NCI-H345 (cell line): ENCODE measurements around the gene SLIT1.

ENCODE experiments used
- DNase-seq: peaks from one replicate; lab custom pipeline; 2025; lab: John Stamatoyannopoulos, UW

SLIT1 gene

GRCh38 chr10:96971324-96971723 lies 214.4 kb downstream of the SLIT1 start:
- no peak for DNase-seq

DNA sequence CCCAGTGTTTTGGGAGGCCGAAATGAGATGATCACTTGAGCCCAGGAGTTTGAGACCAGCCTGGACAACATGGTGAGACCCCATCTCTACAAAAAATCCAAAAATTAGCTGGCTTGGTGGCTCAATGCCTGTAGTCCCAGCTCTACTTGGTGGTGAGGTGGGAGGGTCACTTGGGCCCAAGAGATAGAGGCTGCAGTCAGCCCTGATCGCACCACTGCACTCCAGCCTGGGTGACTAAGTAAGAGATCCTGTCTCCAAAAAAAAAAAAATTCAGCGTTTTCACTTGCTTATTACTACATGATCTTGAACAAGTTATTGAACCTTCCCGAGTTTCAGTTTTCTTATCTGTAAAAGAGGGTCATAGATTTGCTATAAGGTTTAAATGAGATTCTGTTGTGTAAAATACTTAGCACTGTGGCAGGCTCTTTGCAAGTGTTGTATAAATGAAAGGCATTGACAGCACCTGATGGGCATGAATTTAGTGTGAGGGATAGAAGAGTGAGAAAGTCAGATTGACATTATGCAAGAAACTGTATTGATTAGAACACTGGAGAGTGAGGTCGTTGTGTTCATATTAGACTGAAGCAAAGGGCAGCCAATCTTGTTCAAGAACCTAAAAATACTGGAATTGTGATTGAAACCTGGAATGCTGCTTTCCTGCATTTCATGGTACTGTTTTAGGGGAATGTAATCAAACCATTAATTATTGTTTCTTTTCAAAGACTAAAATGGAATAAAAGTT lies 216.9 kb downstream of the SLIT1 start:
- no peak for DNase-seq

- no peak for DNase-seq
Measured at GRCh38 chr10:96967847-96968246, 217.9 kb downstream of the SLIT1 start.

DNA sequence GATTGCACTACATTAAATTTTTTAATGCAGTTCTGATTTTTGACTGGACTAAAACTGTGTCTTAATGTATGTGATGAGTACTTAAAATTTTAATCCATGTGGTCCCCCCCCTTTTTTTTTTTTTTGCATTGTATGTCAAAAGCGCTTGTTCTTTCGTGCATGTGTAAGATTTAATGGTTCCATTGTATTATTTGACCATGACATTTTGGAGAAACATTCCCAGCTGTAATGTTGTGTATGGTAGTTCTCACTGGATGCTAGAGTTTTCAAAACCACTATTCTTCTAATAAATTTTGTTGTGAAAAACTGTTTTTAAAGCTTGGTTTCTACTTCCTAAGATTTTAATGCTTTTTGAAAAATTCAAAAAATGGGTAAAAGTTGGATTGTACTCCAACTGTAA lies 221.6 kb downstream of the SLIT1 start:
- no peak for DNase-seq

- DNase-seq: no peak
Measured at GRCh38 chr10:96960872-96961271, 224.9 kb downstream of the SLIT1 start.

DNA sequence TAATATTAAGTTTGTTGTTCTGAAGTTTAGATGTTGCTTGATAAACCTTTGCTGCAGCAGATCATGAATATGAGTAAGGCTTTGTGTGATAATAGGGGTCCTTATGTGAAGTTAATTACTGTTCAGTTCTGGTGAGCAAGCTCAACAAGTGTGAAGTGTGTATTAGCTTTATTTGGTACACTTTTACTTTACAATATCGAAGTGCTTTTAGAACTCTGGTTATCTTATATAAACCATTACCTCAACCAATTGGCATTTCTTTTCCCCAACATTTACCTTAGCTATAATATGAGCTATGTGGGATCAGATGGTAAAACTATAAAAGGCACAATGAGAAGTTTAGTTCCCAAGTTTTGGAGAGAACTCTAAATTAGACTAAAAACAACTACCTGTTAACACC lies 226.0 kb downstream of the SLIT1 start:
- no peak for DNase-seq

DNA sequence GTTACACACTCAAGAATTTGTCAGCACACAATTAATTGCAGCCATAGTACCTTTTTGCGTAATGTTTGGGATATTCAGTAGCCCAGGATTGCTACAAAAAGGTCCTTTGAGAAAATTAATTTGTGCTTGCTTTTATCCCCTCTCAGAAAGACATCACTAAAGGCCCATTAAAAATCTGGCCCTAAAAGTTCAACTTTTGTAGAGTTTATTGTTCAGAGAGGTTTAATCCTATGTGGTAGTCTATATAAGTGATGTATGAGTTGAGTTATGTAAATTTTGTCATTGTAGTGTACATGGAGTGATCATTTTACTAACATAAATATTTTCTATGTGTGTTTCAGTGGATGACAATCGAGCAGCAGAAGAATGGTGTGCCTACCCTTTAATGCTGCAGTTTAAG lies 227.7 kb downstream of the SLIT1 start:
- DNase-seq: no peak

DNA sequence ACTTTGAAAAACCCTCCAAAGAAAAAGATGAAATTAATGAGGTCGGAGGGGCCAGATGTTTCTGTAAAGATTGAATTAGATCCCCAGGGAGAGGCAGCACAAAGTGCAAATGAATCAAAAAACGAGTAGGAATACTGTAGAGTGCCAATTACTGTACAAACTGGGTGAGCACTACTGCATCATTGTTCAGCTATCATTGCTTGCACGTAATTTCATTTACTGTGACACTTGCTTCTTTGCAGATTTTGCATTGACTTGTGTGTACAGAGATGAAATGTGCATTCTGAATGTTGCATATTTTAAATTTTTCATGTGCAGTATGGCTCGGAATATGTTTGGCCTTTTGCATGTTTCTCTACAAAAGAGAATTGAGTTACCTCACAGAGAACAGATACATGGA lies 230.0 kb downstream of the SLIT1 start:
- DNase-seq: no peak

DNA sequence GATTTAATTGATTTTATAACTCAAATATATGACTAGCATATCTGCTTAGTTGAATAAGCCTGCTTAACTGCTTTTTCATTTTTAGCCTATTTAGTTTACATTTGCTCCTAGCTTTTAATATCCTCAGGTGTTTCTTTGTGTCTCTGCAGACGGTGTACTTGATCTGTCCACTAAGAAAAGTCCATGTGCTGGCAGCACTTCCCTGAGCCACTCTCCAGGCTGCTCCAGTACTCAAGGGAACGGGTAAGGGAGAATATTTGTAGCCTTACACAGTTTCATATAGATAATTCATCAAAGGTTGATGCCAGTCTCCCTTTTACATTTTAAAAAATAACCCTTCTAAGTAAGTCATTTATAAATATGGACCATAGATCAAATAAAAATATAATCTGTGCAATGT lies 233.8 kb downstream of the SLIT1 start:
- DNase-seq: no peak

- no peak for DNase-seq
Measured at GRCh38 chr10:96949039-96949683, 236.6 kb downstream of the SLIT1 start.
